Posterior cingulate gyrus (tissue), 11 donors: Measurements from ENCODE around the gene NCK1.
"Not testable (repeated sequence)": the region's sequence is repeated elsewhere in the genome, so short reads cannot be mapped to it uniquely, and the experiment has no call there.

ENCODE experiments used
- DNase-seq, 10 donors: peaks; one replicate each; pipeline versions ENCODE4 v3.0.0 to v3.0.0-alpha.2; 2020 to 2021; ENCODE audit warnings: mixed read lengths in 3 of 10
- intact Hi-C: fragments of 100-400 bp; cut with DNase I; formaldehyde crosslinking; loops from one replicate; pipeline ENCODE4 v1.15.1; 2023

The NCK1 gene

GRCh38 chr3:136938334-136938733 lies 76.3 kb downstream of the NCK1 start:
- intact Hi-C loops = no loop called here
- no peak for DNase-seq

GRCh38 chr3:136939489-136939888 lies 77.5 kb downstream of the NCK1 start:
- no peak for DNase-seq
- intact Hi-C loops = no loop called here

DNA sequence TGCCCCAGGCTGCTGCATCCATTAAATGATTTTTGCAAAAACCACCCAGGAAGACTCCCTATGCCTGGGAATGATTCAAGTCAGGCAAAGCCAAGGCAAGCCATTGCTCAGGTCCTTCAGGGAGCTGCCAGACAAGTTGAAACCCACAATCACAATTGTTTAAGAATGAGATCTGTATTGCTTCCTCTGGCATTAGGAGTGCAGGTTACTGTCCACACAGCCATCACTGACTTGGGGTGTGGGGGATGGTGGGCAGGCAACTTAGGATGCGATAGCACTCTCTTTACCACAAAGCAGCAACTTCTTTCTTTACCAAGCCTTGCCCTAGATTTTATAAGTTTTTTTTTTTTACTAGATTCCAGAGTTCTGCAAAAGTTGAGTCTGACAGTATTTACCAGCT lies 80.8 kb downstream of the NCK1 start:
- intact Hi-C loops = no loop called here

GRCh38 chr3:136943436-136943835 lies 81.4 kb downstream of the NCK1 start:
- DNase-seq = no peak
- intact Hi-C loops = no loop called here

More for the DNA sequence above, 80.8 kb downstream of the NCK1 start:
- DNase-seq = no peak

GRCh38 chr3:136946978-136947377 lies 85.0 kb downstream of the NCK1 start:
- DNase-seq = no peak
- intact Hi-C loops = loop anchor here (5.0 kb wide), 1 partner anchor 65 kb away; no protein-coding TSS in a partner anchor

- intact Hi-C loops = loop anchor here (5.0 kb wide), 1 partner anchor 65 kb away; no protein-coding TSS in a partner anchor
- DNase-seq = no peak
These were observed 85.5 kb downstream of the NCK1 start for GRCh38 chr3:136947477-136947876.

GRCh38 chr3:136949146-136949545 lies 87.1 kb downstream of the NCK1 start:
- no peak for DNase-seq
- intact Hi-C loops = loop anchor here (5.0 kb wide), 1 partner anchor 63 kb away; no protein-coding TSS in a partner anchor

DNA sequence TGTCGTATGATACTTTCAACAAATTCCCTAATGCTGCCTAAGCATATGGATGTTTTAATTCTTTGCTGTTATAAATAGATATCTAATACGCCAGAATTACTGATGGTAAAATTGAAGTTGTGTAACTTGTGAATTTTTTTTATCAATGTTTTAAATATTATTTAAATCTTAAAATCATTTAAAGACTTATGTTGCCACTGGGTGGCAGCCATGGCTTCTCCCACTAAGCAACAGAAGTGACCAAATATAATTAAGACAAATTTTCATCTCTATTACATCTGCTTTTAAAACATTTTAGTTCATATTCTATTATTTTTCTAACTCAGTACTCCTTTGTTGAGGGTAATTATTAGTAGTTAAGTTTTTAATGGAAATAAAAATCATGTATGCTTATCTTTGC lies 87.7 kb downstream of the NCK1 start:
- no peak for DNase-seq
- intact Hi-C loops = loop anchor here (5.0 kb wide), 1 partner anchor 63 kb away; no protein-coding TSS in a partner anchor

GRCh38 chr3:136950623-136951022 lies 88.6 kb downstream of the NCK1 start:
- DNase-seq = no peak
- intact Hi-C loops = no loop called here

DNA sequence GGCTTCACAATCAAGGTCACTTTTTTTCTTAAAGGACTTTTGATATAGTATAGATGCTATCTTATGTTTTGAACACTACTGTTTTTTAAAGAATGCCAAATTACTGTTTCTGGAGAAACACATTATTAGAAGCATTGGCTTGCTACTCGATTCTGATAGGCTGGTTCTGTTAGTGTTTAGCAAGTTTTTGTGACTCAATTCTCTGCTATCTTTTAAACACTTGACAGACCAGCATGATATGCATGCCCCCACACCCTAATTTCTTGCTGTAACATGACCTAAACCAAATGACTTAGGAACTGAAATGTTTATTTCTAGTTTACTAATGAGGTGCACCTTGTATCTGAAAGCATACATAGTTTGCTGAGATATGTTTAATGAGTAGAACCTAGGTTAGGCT lies 90.3 kb downstream of the NCK1 start:
- no peak for DNase-seq
- intact Hi-C loops = no loop called here

- intact Hi-C loops = no loop called here
- no peak for DNase-seq
These were observed 92.2 kb downstream of the NCK1 start for GRCh38 chr3:136954251-136954650.

GRCh38 chr3:136954980-136955780 lies 93.2 kb downstream of the NCK1 start:
- no peak for DNase-seq
- intact Hi-C loops = no loop called here

DNA sequence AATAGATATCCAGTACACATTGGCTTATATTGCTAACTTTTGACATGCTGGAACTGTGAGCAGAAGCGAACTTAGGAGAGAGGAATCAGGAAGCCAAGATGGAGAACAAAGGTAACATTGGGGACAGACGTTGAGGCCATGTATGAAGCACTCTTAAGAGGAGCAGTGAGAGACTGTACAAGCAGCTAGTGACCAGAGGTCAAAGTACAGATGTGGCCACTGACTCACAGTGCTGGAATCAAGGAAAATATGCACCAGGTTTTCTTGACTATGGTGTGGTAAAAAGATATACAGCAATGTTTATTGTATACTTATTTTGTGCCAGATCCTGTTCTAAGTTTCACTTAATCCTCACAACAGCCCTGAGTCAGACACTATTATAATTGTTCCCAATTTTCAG lies 93.8 kb downstream of the NCK1 start:
- intact Hi-C loops = no loop called here
- DNase-seq = no peak

DNA sequence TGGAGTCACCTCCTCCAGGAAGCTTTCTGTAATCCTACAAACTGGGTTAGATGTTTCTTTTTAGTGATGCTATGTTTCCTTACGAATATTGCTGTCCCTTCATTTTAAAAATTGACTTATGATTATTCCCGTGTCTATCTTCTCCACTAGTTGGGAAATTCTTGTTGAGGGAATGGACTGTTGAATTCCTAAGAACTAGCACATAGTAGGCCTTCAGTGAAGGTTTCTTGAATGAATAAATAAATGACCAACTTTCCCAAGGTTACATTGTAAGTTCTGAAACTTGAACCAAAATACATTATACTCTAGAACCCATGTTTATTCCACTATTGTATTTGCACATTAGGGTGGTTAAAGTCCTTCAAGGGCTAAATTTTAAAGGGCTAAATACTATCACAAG lies 95.0 kb downstream of the NCK1 start:
- no peak for DNase-seq
- intact Hi-C loops = no loop called here

DNA sequence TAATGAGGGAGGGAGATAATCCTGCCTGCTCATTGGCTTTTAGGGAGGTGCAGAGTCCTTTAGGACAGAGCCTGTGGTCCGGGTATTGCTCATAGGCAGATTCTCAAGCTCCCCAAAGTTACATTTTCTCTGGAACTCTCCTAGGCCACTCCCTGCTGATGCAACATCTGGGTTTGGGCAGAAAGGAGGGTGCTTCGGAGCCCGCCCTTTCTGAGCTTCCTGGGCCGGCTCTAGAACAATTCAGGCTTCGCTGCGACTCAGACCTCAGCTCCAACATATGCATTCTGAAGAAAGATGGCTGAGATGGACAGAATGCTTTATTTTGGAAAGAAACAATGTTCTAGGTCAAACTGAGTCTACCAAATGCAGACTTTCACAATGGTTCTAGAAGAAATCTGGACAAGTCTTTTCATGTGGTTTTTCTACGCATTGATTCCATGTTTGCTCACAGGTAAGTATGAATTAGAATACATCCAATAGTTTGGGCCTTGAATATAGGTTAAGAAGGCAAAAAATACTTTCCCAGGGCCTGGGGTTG lies 95.8 kb downstream of the NCK1 start, which contains the start of gene IL20RB:
Gene IL20RB (plus strand): TSS at position 233 of the 538 bp plus-strand sequence. CDS start 131 bp downstream, at position 364.
- intact Hi-C loops = no loop called here
- no peak for DNase-seq

GRCh38 chr3:136958939-136959338 lies 96.9 kb downstream of the NCK1 start:
- intact Hi-C loops = no loop called here
- DNase-seq = no peak

GRCh38 chr3:136959599-136959998 lies 97.6 kb downstream of the NCK1 start:
- intact Hi-C loops = no loop called here
- DNase-seq = no peak

DNA sequence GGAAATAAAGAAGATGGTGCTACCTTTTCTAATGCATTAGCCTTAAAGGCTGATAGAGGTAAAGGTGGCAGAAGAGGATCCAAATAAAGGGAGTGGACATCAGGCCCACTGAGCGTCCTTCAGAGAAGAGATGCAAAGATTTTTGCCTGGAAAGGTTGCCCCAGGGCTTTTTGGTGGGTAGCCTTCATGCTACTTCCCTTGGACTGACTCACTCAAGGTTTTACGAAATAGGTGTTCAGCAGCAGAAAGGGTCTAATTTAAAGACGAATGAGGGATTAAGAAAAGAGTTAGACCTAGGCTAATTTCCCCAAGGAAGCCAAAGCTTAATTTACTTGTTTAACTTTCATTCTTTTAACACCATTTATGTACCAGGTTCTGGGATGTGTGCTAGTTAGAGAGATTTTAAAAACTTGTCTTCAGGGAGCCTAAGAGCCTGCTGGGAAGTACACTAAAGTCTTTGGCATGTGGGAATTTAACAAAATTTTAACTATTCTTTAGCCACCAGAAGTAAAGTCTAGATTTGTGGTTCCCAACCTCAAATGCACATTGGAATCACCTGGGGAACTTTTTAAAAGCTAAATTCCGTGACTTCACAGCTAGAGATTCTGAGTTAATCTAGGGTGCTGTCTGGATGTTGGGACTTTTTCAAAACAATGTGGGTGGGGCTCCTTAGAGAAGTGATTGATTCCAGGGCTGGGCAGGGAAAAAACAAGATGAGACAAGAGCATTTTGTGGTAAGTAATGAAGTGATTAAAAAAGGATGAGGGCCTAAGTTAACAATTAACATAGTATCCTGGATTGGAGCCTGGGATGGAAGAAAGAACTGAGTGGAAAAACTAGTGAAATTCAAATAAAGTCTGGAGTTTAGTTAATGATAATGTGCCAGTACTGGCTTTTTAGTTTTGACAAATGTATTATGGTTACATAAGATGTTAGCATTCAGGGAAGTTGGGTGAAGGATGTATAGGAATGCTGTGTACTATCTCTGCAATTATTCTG lies 99.1 kb downstream of the NCK1 start:
- intact Hi-C loops = no loop called here
- DNase-seq = no peak

DNA sequence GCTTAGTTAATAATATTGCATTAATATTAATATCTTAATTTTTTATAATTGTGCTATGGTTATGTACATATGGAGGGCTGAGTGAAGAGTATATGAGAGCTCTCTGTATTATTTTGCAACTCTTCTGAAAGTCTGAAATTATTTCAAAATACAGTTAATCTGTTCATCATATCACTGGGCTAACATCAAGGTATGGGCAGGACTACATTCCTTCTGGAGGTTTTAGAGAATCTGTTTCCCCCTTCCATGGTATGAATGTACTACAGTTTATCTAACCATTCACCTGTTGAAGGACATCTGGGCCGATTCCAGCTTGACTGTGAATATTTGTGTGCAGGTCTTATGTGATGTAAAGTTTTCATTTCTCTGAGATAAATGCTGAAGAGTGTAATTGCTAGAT lies 100.9 kb downstream of the NCK1 start:
- intact Hi-C loops = no loop called here
- DNase-seq = no peak

- DNase-seq, intact Hi-C loops: not testable (repeated sequence)
These were observed 107.5 kb downstream of the NCK1 start for GRCh38 chr3:136969539-136969938.

DNA sequence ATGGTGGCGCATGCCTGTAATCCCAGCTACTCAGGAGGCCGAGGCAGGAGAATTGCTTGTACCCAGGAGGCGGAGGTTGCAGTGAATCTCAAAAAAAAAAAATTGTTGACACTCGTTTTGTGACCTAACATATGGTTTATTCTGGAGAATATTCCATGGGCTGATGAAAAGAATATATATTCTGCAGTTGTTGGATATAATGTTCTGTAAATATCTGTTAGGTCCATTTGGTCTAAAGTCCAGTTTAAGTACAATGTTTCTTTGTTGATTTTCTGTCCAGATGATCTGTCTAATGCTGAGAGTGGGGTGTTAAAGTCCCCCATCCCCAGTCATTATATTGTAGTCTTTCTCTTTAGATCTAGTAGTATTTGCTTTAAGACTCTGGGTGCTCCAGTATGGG lies 111.3 kb downstream of the NCK1 start:
- intact Hi-C loops = no loop called here
- no peak for DNase-seq
